ENCODE measurements around the gene AP1B1.
"Not testable (repeated sequence)": the region's sequence is repeated elsewhere in the genome, so short reads cannot be mapped to it uniquely, and the experiment has no call there.

The AP1B1 gene

DNA sequence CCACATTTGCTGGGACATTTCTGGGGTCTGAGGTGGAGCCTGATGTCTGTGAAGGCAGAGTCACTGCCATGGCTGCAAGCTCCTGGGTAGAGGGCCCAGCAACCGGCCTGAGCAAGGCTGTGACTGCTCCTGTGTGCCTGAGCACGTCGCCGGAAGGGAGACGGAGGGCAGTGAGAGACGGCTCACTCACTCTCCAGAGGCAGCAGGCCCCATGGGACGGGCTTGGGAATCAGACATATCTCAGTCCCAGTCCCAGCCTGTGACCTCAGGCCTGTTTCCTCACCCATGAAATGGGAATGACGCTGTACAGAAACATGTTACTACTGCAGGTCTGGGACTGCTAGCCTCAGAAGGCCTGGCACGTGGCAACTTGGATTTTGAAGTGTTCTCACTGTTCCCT, 36.5 kb downstream of the AP1B1 start:
- H3K27me3 Mint-ChIP-seq, result no peaks in the 10 kb centered on the region
- H3K4me3 Mint-ChIP-seq, result no peak overlapping the region
- intact Hi-C loops (cut with micrococcal nuclease), result no loop called here
- H3K4me1 Mint-ChIP-seq (ENCODE audit: low read depth), result peaks cover 15% of the 10 kb centered on the region
- H3K36me3 Mint-ChIP-seq (ENCODE audit: low read depth), result peaks cover 100% of the 10 kb centered on the region
- no peaks in the 10 kb centered on the region for H3K9me3 Mint-ChIP-seq
- no peak overlapping the region for H3K27ac Mint-ChIP-seq

DNA sequence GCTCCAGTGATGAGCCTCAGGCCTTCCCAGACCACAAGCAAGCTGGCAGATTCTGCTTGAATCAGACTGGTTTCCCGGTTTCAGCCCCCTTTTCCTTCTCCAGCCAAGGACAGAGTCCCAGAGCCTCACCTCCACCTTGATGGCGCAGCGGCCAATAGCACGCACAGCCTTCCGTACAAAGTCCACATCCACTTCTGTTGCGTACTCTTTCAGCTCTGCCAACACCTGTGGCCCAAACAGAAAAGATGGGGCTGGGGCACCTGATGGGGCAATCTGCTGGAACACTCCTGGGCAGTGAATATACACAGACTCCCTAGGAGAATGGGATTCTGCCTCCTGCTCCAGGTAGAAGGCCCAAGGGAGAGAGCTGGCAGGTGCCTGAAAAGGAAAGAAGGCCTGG, 37.3 kb downstream of the AP1B1 start:
- no peak overlapping the region for H3K27ac Mint-ChIP-seq
- no peaks in the 10 kb centered on the region for H3K27me3 Mint-ChIP-seq
- H3K9me3 Mint-ChIP-seq, result no peaks in the 10 kb centered on the region
- H3K4me3 Mint-ChIP-seq, result no peak overlapping the region
- peaks cover 100% of the 10 kb centered on the region for H3K36me3 Mint-ChIP-seq (ENCODE audit: low read depth)
- intact Hi-C loops (cut with micrococcal nuclease), result no loop called here
- peaks cover 17% of the 10 kb centered on the region for H3K4me1 Mint-ChIP-seq (ENCODE audit: low read depth)

DNA sequence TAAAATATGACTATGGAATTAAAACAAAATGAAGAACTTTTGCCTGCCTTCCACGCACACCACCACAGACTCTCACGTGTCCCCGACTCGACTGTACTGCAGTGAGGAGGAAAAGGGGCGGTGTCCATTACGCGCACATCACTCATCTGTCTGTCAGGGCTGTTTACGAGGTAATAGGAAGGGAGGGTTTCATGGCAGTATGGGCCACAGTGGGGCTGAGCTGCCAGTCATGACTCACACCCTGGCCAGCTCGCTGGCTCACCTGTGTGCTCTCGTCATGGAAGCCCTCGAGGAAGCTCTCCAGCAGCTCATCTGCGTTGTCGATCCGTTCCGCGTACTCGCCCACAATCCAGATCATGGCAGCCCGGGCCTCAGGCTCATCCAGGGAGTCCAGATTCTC, 39.4 kb downstream of the AP1B1 start:
- H3K27ac Mint-ChIP-seq, result no peak overlapping the region
- no peak overlapping the region for H3K4me3 Mint-ChIP-seq
- peaks cover 17% of the 10 kb centered on the region for H3K4me1 Mint-ChIP-seq (ENCODE audit: low read depth)
- no peaks in the 10 kb centered on the region for H3K9me3 Mint-ChIP-seq
- H3K27me3 Mint-ChIP-seq, result no peaks in the 10 kb centered on the region
- intact Hi-C loops (cut with micrococcal nuclease), result no loop called here
- H3K36me3 Mint-ChIP-seq (ENCODE audit: low read depth), result peaks cover 100% of the 10 kb centered on the region

DNA sequence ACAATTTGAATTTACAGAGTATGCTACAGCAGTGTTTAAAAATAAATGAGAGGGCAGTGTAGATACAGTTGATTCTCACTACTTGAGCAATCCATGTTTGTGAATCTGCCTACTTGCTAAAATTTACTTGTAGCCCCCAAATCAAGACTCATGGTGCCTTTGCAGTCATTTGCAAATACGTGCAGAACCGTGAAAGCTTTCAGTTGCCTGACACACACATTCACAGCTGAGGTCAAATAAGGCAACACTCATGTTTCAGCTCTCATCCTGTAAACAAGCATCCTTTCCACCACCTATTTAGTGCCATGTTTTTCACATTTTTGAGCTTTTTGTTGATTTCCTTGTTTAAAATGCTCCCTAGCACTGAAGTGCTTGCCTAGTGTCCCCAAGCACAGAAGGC, 40.3 kb downstream of the AP1B1 start:
- Mint-ChIP-seq H3K9me3 (no peaks in the 10 kb centered on the region), H3K27me3 (no peaks in the 10 kb centered on the region), H3K4me3 (no peak overlapping the region), H3K27ac (no peak overlapping the region), H3K36me3 (ENCODE audit: low read depth) (peaks cover 100% of the 10 kb centered on the region), H3K4me1 (ENCODE audit: low read depth) (peaks cover 19% of the 10 kb centered on the region)
- intact Hi-C loops (cut with micrococcal nuclease), result no loop called here

DNA sequence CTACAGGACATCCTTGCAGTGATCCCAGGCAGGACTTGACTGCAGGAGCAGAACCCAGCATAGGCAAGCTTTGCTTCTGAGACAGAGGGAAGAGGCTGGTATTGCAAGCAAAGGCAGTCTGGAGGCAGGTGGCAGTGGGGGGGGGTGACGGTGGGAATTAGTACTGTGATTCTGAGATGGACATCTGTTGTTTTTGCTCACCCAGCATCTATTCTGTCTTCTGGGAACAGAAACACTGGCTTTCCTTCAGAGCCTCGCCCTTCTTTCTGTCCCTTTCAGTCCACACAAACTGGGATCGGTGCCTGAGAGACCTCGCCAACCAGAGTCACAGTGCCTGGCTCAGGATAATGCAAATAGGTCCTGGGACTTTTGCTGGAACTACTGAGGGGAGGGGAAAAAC, 41.7 kb downstream of the AP1B1 start:
- peaks cover 100% of the 10 kb centered on the region for H3K36me3 Mint-ChIP-seq (ENCODE audit: low read depth)
- intact Hi-C loops (cut with micrococcal nuclease), result no loop called here
- H3K27me3 Mint-ChIP-seq, result no peaks in the 10 kb centered on the region
- H3K27ac Mint-ChIP-seq, result no peak overlapping the region
- peaks cover 20% of the 10 kb centered on the region for H3K4me1 Mint-ChIP-seq (ENCODE audit: low read depth)
- H3K9me3 Mint-ChIP-seq, result no peaks in the 10 kb centered on the region
- H3K4me3 Mint-ChIP-seq, result no peak overlapping the region

DNA sequence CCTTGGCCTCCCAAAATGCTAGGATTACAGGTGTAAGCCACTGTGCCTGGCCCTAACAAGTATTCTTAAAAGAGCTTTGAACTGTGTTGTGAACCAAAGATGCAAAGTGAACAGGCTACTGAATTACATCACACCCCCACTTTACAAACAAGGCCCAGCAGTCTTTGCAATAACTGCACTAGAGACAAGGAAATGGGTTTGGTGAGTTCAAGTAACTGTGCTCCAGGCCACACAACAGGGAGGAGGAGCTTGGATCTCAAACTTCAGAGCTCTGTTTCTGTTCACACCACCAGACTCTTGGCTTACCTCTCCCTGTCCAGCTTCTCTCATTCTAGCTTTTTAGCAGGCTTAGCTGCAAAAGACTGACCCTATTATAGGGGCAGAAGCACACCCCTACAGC, 42.4 kb downstream of the AP1B1 start:
- intact Hi-C loops (cut with micrococcal nuclease), result no loop called here
- H3K36me3 Mint-ChIP-seq (ENCODE audit: low read depth), result peaks cover 100% of the 10 kb centered on the region
- H3K4me1 Mint-ChIP-seq (ENCODE audit: low read depth), result peaks cover 20% of the 10 kb centered on the region
- H3K9me3 Mint-ChIP-seq, result no peaks in the 10 kb centered on the region
- H3K27me3 Mint-ChIP-seq, result no peaks in the 10 kb centered on the region
- H3K4me3 Mint-ChIP-seq, result no peak overlapping the region
- no peak overlapping the region for H3K27ac Mint-ChIP-seq

DNA sequence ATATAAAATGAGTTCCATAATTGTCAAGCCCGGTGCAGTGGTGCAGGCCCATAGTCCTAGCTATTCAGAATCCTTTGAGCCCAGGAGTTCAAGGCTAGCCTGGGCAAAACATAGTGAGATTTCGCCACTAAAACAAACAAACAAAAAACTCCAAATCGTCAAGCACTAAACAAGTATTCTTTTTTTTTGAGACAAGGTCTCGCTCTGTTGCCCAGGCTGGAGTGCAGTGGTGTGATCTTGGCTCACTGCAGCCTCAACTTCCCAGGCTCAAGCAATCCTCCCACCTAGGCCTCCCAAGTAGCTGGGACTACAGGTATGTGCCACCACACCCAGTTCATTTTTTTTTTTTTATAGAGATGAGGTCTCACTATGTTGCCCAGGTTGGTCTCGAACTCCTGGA, 43.5 kb downstream of the AP1B1 start:
- H3K4me3 Mint-ChIP-seq; intact Hi-C loops (cut with micrococcal nuclease); H3K9me3 Mint-ChIP-seq; H3K27me3 Mint-ChIP-seq; H3K27ac Mint-ChIP-seq: not testable (repeated sequence)
- Mint-ChIP-seq H3K36me3 (ENCODE audit: low read depth) (peaks cover 100% of the 10 kb centered on the region), H3K4me1 (ENCODE audit: low read depth) (peaks cover 20% of the 10 kb centered on the region)

DNA sequence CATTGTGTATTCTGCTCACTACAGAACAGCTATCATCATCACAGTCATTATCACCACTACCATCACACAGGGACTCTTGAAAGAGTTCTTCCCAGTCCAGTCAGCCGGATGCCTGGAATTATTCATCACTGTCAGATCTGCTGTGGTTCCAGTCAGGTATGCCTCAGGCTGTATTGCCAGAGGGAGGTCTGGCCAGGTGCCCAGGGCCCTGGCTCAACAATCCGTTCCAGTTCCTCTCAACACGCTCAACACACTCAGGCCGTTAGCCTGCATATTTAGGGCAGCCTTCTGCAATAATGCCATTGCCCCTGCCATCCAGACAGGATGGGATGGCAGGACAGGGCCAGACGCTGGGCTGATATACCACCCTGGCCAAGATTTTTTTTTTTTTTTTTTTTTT, 44.2 kb downstream of the AP1B1 start:
- Mint-ChIP-seq H3K27me3 (no peaks in the 10 kb centered on the region), H3K4me3 (no peak overlapping the region), H3K27ac (no peak overlapping the region), H3K4me1 (ENCODE audit: low read depth) (peaks cover 25% of the 10 kb centered on the region), H3K36me3 (ENCODE audit: low read depth) (peaks cover 100% of the 10 kb centered on the region), H3K9me3 (no peaks in the 10 kb centered on the region)
- intact Hi-C loops (cut with micrococcal nuclease), result no loop called here

DNA sequence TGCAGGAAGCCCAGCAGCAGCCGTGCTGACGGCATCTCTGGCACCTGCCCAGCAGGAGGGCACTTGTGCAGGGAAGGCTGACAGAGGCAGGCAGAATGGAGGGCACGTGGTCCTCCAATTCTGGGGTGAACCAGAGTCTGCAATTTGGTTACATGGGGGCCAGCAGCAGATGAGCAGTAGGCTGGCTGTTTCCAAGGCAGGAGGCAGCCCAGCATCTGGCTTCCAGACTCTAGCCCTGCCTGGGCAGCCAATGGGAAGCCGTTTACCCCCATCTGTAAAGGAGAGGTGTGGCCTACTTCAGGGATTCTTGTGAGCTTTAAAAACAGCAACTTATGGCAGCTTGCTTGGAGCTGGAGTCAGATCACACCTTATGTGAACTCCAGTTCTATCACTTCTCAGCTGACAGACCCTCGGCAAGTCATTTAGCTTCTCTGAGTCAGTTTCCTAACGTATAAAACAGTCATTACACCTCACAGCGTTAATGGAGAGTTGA, 45.0 kb downstream of the AP1B1 start:
- Mint-ChIP-seq H3K27ac (no peak overlapping the region), H3K4me3 (no peak overlapping the region), H3K4me1 (ENCODE audit: low read depth) (peaks cover 32% of the 10 kb centered on the region), H3K9me3 (no peaks in the 10 kb centered on the region), H3K27me3 (no peaks in the 10 kb centered on the region), H3K36me3 (ENCODE audit: low read depth) (peaks cover 100% of the 10 kb centered on the region)
- intact Hi-C loops (cut with micrococcal nuclease), result no loop called here

DNA sequence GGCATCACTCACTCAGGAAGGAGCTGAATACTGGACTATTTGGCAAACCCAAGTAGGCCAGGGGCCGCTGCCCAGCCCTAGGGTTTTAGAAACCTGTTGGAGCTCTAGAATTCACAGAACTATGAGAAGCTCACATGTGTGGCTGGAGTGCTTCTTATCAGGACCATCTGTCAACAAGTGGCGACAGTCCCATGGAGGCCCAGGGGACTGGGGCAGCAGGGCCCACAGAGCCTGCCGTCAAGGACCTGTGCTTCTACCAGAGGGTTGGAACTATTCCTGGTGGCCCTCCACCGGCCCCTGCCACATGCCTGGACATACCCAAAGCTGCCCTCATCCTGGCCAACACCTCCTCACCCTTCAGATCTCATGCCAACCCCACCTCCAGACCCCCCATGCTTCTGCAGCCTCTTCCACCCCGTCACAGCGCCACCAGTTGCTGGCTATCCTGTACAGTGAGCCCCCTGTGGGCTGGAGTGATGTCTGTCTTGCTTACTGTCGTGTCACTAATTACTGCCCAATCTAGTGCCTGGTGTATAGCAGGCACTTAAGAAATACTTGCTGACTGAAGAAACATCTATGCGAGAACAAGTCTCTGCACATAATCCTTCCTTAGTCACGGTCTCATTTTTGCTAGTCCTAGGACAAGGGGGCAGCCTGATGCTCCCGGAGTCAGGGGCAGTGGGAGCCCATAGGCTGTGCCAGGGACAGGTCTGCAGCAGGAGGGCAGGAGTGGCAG, 45.6 kb downstream of the AP1B1 start:
- Mint-ChIP-seq H3K4me3 (no peak overlapping the region), H3K27me3 (no peaks in the 10 kb centered on the region), H3K9me3 (no peaks in the 10 kb centered on the region), H3K36me3 (ENCODE audit: low read depth) (peaks cover 100% of the 10 kb centered on the region), H3K27ac (no peak overlapping the region), H3K4me1 (ENCODE audit: low read depth) (peaks cover 33% of the 10 kb centered on the region)
- intact Hi-C loops (cut with micrococcal nuclease), result no loop called here

DNA sequence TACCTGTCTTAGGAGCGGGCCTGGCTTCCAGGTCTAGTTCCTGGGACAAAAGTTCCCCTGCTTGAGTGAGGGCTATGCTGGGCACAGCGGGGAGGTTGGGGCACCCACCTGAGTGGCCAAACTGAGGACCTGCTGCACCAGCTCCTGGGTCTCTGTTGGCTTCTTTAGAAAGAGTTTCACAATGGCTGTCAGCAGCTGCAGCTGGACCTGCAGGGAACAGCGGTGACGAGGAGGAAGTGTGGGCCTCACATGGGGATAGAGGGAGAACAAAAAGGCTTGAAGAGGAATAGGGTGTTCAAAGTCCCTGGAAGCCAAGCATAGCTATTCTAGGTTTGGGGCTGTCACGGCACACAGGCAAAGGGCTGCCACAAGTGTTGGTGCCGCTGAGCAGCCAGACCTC, 46.2 kb downstream of the AP1B1 start:
- Mint-ChIP-seq H3K36me3 (ENCODE audit: low read depth) (peaks cover 100% of the 10 kb centered on the region), H3K4me1 (ENCODE audit: low read depth) (peaks cover 32% of the 10 kb centered on the region), H3K27me3 (no peaks in the 10 kb centered on the region), H3K9me3 (no peaks in the 10 kb centered on the region), H3K4me3 (no peak overlapping the region), H3K27ac (no peak overlapping the region)
- intact Hi-C loops (cut with micrococcal nuclease), result no loop called here

DNA sequence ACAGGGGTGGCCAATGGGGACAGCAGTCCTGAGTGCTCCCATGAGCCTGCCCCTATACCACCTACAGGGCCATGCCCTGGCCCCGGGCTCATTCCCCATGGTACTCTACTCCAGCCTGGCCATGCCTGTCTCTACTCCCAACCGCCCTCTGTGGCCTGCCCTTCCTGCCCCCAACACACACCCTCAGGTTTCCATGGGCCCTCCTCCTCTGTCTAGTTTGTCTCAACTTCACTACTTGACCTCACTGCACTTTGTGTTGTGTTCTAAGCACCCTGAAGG, 46.6 kb downstream of the AP1B1 start:
- Mint-ChIP-seq H3K4me1 (ENCODE audit: low read depth) (peaks cover 28% of the 10 kb centered on the region), H3K4me3 (no peak overlapping the region), H3K27me3 (no peaks in the 10 kb centered on the region), H3K27ac (no peak overlapping the region), H3K9me3 (no peaks in the 10 kb centered on the region), H3K36me3 (ENCODE audit: low read depth) (peaks cover 100% of the 10 kb centered on the region)
- intact Hi-C loops (cut with micrococcal nuclease), result no loop called here

DNA sequence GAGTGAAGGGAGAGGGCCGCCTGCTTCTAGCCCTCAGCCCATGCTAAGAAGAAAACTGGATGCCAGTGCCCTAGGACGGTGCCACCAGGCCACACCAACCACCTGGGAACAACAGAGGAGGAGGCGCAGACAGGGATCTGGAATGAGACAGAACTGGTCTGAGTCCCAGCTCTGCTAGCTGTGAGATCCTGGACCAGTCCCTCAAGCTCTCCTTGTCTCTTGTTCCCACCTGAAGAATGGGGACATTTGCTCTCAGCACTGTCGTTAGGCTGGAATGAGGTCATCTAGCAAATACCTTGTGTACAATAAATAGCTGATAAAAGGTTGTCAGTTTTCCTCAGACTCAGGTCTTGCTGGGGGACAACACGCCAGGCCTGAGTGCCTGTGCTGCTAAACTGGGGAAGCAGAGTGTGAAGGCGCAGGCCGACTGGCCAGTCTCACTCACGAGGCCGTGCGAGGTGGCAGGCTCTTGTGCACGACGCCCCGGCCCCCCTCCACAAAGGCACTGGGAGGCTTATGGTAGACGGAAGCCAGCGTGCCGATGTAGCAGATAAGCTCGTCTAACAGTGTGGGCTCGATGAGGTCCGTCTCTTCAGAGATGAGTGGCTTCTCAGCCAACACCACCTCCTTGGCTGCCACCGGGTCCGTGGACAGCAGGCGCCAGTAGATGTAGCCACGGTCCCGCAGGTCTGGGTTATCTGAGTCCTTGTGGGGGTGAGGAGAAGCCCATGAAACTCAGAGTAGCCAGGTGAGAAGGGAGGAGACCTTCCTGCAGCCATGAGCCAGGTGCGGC, 47.1 kb downstream of the AP1B1 start:
- Mint-ChIP-seq H3K27me3 (no peaks in the 10 kb centered on the region), H3K27ac (no peak overlapping the region), H3K36me3 (ENCODE audit: low read depth) (peaks cover 100% of the 10 kb centered on the region), H3K4me1 (ENCODE audit: low read depth) (peaks cover 27% of the 10 kb centered on the region), H3K9me3 (no peaks in the 10 kb centered on the region), H3K4me3 (no peak overlapping the region)
- intact Hi-C loops (cut with micrococcal nuclease), result no loop called here

DNA sequence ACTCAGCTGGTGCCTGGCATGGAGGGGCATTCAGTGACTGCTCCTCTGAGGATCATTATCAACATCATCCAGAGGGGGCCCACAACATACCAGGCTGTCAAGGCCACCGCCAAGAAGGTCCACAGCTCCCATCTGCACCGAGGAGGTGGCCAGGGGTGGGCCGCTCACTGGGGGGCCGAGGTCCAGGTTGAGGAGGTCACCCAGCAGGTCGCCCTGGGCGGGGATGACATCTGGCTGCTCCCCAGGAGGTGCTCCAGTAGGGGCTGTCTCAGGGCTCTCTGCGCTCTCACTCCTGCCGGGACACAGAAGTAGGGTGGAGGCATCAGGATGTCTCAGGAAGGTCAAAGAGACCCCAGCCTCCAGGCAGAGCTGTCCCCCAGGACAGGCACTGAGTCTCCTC, 47.8 kb downstream of the AP1B1 start:
- Mint-ChIP-seq H3K4me1 (ENCODE audit: low read depth) (peaks cover 27% of the 10 kb centered on the region), H3K4me3 (no peak overlapping the region), H3K36me3 (ENCODE audit: low read depth) (peaks cover 100% of the 10 kb centered on the region), H3K27ac (no peak overlapping the region), H3K9me3 (no peaks in the 10 kb centered on the region), H3K27me3 (no peaks in the 10 kb centered on the region)
- intact Hi-C loops (cut with micrococcal nuclease), result no loop called here

Measured in dendritic cell treated with granulocyte-macrophage colony-stimulating factor and Interleukin-4, amounts not matched to agents 40 ng/mL and 50 ng/mL, for 4 days (primary cell).